Renal pelvis (tissue), 4 donors: ENCODE measurements around the gene GRK6. TPM values are rescaled to one million over a fixed set of nuclear protein-coding genes. Genes with fewer than 3 reads are reported as not detected.
A peak's percentile ranks its signal among the peaks of the same experiment; 100 is the strongest.

Experiments used
- DNase-seq: peaks from one replicate; pipeline ENCODE4 v3.0.0-alpha.2; 2013
- polyA plus RNA-seq, 3 donors: library from polyadenylated mRNA; unstranded; fragments of 120-200 nt; gene quantifications; one replicate each; pipeline ENCODE4 v1.2.1, GENCODE V29; 2013; ENCODE audit not compliant: insufficient read length in 3 of 3

GRK6 gene
- polyA plus RNA-seq, 3 donors = 27.9 to 32.3 (median 30.6) TPM

DNA sequence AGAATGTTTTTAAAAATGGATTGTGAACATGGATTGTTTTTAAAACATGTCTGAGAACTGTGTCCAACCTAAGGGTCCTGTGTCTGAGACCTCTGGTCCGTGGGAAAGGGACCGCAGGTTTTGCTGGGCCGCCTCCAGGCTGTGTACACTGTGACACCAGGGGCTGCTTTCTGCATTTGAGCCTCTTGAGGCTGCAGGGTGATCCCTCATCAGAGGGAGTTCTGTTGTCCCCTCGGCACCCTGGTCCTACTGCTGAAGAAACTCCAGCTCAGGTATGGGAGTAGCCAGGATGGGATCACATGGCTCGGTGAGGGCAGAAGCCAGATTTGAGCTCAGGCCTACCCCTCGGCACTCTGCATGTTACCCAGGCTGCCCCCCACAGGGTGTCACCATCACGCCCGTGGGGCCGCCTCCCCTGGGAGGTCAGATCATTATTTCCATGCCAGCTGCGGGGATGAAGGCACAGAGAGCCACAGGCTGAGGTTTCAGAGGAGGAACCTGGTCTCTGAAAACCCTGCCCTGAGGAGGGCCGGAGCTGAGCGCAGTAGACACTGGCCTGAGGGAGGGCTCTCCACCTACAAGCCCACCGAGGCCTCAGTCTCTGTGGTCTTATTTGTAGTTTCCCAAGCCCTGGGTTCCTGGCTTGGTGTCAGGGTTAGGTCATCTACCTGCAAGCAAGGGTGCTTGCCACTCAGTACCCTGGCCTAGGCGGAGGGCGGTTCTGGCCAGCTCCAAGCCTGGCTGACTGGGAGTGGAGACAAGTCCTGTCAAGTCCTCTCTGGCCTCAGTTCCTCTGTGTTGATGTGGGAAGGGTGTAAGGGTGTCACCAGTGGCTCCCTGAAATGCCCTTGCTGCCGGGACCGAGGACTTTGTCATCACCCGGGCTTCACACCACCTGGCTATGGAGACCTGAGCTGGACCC, 22.9 kb downstream of the GRK6 start:
- DNase-seq = no peak

DNA sequence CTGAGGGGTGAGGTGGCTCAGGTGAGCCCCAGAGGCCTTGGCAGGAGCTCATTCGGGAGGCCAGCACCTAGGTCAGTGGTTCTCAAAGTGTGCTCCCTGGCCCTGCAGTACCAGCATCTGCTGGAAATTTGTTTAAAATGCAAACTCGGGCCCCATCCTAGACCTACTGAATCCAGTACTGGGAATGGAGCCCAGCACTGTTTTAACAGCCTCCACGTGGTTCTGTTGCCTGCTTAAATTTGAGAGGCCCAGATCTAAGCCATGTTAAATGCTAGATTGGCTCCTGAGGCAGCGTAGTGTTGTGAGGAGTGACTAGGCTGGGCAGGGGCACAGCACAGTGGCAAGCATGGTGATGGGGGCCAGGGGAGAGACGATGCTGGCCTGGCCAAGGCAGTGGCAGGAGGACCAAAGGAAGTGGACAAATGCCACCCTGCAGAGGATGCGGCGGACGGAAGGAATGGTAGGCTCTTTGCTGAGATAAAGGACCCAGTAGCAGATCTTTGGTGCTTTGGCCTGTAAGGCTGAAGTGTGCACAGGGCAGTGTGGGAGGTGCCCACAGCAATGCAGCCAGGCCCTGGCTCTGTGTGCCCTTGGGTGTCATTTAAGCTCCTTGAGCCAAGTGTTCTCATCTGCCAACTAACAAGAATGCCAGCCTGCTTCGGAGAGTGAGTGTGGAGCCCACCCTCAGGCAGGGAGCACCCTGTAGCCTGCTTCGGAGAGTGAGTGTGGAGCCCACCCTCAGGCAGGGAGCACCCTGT, 24.4 kb downstream of the GRK6 start:
- no peak for DNase-seq

DNA sequence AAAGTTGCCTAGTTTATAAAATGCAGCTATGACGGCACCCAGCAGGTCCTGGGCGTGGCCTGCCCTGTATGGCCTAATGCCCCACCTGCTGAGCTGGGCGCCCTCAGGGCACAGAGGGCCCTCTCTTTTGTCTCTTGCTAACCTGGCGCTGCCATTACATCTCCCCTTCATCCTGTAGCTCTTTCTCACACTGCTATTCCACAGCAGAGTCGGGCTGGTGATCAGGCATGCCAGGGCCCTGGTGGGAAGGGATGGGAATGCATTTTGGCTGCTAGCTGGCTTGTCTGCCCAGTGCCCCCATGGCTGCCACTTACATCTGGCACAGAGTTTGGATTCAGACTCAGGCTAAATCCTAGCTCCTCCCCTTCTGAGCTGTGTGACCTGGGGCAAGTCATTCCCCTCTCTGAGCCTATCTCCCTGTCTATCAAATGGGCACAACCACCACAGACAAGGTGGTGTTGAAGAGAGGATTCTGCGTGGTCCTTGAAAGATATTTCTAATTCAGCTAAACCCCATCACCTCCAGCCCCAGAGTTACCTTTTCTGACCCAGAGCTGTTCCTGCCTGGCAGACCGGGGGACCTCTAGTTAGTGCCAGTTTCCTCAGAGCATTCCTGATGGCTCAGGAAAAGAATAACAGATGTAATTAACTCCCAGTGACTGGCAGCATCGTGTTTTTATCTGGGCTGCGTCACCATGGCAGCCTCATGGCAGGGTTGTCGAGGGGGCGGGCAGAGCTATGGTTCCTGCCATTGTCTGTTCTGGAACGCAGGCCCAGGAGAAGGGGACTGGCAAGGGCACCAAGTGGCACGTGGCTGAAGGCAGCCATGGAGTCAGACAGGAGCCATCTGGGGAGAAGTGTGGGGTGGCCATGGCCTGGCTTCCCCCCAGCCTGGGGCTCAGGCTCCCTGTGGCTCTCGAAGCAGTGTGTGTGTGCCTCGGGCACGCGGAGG, 26.5 kb downstream of the GRK6 start:
- DNase-seq = no peak

DNA sequence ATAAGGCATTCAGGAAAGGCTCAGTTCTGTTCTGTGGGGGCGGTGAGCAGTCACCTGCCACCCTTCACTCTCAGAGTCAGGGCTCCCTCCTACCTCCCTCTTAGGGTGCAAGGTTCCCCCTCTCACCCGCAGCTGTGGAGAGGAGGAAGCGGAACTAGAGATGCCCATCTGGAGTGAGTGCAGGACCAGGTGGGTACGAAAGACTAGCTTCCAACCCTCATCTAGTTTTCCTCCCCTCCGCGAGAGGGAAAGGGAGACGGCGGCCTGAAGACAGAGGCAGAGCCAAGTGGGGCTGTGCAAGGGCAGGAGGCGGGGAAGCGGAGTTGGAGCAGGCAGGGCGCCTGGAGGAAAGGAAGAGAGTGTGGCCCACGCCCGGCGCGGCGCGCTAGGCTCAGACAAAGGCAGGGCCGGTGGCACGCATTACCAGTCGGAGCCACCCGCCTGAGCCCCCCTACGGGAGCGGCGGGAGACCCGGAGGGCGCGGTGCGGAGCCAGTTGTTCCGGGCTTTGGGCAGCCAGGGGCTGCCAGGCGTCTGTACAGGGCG, 27.4 kb downstream of the GRK6 start:
- DNase-seq = peak; percentile 27

DNA sequence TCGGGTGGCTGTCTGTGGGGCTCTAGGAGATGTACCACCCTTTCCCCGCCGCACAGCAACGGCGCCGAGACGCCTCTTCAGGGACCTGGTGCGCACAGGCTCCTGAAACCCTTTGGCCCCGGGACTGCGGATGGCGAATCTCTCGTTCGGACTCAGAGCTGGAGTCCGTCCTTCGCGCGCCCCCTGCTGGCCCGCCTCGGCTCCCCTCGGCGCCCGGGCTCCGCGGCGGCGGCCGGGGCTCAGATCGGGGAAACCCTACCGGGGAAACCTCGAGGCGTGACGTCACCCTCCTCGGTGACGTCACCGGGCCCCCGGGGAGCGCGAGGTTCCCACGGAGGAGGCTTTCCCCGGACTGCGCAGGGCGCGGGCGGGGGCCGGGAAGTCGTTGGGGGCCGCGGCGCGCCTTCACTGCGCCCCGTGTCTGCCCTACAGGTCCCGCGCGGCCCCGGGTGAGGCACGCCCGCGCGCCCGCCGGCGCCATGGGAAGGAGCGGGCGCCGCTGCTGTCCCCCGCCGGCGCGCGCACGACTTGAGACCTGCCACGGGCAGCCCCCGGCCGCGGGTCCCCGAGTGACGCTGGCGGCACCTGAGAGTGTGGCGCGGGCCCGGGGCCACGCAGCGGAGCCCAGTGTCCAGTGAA, 28.0 kb downstream of the GRK6 start:
- peak; percentile 90 for DNase-seq

DNA sequence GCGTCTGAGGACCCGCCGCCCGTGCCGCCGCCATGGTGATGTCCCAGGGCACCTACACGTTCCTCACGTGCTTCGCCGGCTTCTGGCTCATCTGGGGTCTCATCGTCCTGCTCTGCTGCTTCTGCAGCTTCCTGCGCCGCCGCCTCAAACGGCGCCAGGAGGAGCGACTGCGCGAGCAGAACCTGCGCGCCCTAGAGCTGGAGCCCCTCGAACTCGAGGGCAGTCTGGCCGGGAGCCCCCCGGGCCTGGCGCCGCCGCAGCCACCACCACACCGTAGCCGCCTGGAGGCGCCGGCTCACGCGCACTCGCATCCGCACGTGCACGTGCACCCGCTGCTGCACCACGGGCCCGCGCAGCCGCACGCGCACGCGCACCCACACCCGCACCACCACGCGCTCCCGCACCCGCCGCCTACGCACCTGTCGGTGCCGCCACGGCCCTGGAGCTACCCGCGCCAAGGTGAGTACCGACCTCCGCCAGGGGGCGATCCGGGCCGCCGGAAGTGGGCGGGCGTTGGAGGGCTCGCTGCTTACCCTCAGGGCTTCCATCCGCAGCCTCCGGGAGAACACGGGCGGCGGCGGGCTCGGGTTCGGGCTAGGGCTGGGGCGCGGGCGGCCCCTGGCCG, 28.7 kb downstream of the GRK6 start:
- DNase-seq = peak; percentile 80

DNA sequence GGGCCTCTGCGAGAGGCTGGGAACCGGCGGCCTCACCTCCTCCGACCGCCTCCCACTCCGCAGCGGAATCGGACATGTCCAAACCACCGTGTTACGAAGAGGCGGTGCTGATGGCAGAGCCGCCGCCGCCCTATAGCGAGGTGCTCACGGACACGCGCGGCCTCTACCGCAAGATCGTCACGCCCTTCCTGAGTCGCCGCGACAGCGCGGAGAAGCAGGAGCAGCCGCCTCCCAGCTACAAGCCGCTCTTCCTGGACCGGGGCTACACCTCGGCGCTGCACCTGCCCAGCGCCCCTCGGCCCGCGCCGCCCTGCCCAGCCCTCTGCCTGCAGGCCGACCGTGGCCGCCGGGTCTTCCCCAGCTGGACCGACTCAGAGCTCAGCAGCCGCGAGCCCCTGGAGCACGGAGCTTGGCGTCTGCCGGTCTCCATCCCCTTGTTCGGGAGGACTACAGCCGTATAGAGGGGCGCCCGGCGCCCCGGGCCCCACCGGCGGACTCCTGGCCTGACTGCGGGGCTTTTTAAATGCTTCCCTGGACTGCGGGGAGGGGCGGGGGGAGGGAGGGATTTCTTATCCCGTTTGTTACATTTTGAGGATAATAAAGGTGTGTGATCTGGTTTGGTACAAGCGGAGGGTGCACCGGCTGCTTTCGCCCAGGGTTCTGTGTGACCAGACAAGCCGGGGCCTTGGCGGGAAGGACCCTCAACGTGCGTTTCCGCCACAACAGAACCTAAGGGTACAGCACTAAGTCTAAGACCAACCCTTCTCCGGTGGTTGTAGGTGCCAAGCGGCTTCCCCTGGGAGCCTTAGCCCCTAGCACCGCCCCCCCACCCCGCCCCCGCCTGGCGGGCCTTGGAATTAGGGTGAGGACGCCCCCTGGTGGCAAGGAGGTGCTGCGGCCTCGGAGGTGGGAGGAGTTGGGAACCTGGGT, 29.4 kb downstream of the GRK6 start:
- DNase-seq = peak; percentile 92

DNA sequence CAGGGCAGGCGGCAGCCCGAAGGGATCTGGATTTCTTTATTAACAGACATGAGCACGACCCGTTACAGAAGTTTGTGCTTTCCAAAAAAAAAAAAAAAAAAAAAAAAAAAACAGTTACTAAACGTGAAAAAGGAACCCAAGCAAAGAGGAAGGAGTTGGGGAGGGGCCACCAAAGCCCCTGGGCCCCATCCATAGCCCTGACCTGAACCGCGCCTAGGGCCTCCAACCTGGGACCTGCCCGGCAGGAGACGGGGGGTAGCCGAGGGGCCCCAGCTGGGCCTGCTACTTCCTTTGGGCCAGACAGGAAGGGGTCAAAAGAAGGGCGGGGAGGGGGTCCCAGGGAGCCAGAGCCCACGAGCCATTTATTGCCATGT, 30.1 kb downstream of the GRK6 start:
- DNase-seq = no peak

DNA sequence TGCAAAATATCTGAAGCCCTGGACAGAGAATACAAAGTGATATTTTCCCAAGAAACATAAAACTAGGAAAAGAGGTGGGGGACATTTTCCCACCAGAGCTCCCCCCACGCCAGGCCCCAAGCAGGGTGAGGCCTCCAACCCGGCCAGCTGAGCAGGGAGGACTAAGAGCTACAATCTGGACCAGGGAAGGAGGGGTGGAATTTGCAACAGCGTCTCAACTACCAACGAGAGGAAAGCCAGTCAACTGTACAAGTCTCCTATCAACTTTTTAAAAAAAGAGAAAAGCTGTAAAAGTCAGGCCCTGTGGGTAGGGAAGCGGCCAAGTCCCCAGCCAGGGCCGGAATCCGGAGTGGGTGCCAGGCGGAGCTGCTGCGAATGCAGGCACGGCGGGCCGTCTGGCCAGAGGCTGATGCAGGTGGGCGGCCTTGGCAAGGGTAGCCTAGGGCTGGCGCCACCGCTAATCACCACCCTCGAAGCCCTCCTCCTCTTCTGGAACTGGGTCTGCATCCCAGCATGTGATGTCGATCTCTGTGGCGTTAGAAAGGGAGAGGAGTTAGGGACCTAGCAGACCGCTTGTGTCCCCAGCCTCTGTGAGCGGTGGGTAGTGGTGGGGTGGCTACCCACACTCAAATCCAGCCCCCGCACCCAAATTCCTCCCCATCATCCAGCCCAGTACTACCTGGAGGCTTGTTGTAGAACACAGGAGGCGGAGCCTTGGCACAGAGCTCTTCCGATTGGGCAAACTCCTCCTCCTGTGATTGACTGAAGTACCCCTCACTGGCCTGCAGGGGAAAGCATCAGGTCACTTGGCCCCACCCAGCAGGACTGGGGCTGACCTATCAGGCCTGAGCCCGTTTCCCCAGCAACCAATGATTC, 30.7 kb downstream of the GRK6 start:
- DNase-seq = peak; percentile 94

DNA sequence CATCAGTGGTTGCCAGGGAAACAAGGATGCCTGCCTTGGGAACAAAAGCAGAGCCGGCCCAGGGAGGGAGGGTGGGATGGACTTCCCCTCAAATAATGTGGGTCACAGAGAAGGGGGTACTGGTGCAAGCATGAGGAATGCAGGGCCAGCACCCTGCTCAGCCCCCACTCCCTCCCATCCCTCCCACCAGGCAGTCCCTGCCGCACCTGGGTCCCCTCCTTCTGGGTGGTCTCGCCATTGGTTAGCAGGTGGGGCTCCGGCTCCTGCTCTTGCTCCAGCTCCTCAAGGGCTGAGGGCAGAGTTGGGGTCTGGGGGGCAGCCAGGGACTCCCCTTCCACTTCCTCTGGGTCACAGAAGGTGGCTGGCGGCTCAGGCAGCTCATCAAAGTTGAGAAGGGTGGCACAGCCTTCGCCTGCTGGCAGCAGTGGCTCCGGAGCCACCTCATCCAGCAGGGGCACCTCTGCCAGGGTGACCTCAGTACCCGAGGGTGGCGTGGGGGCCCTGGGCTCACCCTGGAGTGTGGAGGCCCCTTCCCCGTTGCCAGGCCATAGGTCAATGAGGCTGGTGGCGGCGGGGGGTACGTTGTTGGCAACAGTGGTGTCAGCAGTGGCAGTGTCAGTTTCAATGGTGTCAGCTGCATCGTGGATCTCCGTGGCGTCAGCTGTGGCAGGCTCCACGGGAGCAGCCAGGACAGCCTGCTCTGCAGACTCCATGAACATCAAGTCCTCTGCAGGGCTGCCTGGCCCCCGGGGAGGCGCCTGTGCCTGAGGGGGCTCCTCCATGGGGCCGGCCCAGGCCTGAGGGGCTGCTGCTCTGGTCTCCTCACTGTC, 31.6 kb downstream of the GRK6 start:
- DNase-seq = no peak

DNA sequence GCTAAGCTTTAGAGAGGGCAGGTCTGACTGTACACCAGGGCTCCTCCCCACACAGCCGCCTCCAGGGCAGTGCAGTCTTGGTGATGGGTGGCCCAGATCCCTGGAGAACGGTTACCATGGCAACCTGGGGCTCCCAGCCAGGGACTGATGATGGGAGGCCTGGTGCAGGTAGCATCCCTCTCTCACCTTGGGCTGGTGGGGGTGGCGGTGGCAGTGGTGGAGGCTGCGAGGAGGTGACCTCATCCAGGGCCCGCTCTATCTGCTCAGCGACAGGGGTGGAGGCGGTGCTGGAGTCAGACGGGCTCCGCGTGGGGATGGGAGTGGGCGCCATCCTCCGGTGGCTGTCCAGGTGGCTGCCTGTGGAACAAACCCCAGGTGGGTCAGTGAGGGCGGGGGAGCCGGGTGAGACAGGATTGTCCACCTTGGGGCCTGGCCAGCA, 32.5 kb downstream of the GRK6 start:
- no peak for DNase-seq

DNA sequence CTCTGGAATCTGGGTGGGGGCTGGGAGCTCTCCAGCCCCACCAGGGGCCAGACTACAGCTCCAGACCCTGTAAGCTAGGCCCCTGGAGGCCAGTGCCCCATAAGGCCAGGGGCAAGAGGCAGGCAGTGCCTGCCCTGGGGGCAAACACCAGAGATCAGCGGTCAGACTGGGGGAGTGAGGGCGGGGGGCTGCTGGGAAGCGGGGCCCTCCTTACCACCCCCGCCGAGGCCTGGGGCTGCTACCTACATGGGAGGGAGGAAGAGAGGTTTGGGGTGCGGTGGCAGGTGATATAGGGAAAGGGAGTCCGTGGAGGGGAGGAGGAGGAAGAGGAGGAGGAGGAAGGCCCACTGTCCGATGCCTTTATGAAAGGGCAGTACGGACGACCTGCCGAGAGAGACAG, 32.9 kb downstream of the GRK6 start:
- DNase-seq = no peak

DNA sequence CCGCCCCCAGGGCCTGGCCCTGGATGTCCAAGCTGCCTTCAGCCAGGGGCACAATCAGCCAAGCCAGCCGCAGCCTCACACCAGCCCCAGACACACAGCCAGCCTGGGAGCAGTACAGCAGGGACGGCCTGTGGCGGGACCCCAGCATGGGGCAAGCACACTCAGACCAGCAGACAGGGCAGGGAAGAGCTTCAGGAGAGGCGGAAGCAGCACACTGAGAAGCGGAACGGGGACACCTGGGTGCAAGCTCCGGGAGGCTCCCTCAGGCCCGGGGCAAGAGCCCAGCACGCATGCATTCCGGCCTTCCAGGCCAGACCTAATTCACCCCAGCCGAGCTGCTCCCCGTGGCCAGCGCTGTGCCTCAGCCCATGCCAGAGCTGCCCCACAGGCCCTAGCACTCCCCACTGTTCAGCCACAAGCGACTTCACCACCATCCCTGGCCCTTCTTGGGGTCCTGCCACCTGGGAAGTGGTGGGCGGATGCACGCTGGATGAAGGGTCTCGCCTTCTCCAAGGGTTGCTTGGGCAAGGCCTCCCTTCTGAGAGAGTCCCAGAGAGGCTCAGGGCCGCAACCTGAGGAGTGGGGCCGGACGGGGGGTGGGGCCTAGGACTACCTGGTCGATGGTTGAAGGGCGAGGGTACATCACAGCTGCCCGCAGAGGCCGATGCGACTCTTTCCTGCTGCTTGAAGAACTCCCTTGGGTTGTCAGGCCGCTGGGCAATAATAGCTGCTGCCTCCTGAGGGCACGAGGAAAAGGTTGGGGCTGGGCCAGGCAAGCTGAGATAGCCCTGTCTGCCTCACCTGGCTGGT, 33.5 kb downstream of the GRK6 start:
- no peak for DNase-seq

DNA sequence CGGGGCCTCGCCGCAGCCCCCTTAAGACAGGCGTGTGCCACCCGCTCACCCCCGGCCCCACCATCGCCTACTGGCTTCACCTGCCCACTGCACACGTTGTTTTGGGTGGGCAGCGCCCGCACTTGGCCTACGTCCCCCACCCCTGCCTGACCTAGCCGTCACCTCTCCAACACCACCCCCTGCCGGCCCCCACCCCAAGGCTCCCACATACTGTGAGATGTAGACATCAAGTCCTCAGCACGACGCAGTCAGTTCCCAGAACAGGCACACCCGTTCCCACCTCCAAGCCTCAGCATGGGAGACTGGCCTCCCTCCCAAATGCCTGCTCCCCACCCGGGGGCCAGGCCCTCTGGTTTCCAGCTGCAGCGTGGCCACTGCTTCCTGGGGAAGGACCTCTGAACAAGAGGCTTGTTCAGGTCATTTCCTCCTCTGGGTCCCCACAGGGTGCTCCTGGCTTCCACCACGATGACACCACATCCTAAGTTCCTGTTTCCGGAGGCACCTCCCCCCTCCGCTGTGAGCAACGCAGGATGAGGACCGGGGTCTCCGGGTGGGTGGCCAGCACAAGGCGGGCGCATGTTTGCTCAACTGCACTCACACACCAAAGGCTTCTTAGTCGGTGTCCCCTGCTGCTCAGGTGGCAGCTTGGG, 35.7 kb downstream of the GRK6 start:
- DNase-seq = no peak

DNA sequence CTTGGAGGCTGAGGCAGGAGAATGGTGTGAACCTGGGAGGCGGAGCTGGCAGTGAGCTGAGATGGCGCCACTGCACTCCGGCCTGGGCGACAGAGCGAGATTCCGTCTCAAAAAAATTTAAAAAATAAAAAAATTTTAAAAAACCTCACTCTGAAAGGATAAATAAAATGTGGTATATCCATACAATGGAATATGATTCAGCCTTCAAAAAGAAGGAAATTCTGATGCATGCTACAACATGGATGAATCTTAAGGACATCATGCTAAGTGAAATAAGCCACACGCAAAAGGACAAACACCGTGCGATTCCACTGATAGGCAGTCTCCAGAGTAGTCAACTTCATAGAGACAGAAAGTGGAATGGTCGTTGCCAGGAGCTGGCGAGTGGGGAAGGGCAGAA, 38.6 kb downstream of the GRK6 start:
- no peak for DNase-seq

DNA sequence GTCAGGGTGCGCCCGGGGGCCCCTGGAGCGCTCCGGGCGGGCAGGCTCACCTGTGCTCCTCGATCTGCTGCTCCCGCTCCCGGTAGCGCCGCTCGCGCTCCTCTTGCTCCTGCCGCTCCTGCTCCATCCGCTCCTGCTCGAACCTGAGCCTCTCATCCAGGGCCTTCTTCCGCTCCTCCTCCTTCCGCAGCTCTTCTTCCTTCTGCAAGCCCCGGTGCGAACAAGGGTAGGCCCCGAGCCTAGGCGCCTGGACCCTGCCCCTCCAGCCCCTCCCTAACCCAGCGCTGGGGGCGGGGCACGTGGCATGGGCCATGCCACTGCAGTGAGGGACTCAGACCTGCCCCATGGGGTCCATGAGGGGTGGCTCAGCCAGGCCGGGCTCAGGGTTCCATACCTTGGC, 40.4 kb downstream of the GRK6 start:
- DNase-seq = no peak
